Panc1 (cell line): ENCODE results near the gene CASTOR1. TPM values are rescaled to one million over a fixed set of nuclear protein-coding genes. Genes with fewer than 3 reads are reported as not detected.

ENCODE experiments used
- ATAC-seq: fragments of 200-7000 bp; cut with Tn5 transposase; 2 replicates; pipeline ENCODE4 v1.9.1; 2020; ENCODE audit warnings: mild to moderate bottlenecking, moderate library complexity
- BruUV-seq: library from RNA; stranded (reverse); fragments of 400-500 nt; replicated peaks from 2 replicates; lab custom pipeline; 2021; lab: Mats Ljungman, UMichigan
- CTCF ChIA-PET: fragments of 300-600 bp; sonication (Branson Sonifier 250); formaldehyde crosslinking; loops from one replicate; lab custom pipeline; 2022; ENCODE audit warnings: antibody characterized with exemption; lab: Charles Lee
- POLR2A ChIA-PET: fragments of 300-600 bp; sonication (Branson Sonifier 250); formaldehyde crosslinking; loops from one replicate; lab custom pipeline; 2022; ENCODE audit warnings: antibody characterized with exemption; lab: Charles Lee
- DNase-seq: peaks from one replicate; pipeline ENCODE4 v3.0.0-alpha.2; 2010; ENCODE audit warnings: low read depth, low spot score
- H3K27ac ChIP-seq: 2 replicates; pipeline ENCODE4 v1.5.1; 2011; ENCODE audit warnings: mild to moderate bottlenecking, low read length, inconsistent platforms
- H3K27me3 ChIP-seq: fragments of 200-500 bp; sonication (Bioruptor generic); 2 replicates; pipeline ENCODE4 v1.6.0; 2014; ENCODE audit warnings: low read length, inconsistent platforms; ENCODE audit not compliant: control insufficient read depth, insufficient read depth
- H3K36me3 ChIP-seq: fragments of 200-500 bp; sonication (Bioruptor generic); 2 replicates; pipeline ENCODE4 v1.5.1; 2014; ENCODE audit warnings: inconsistent platforms, mild to moderate bottlenecking, low read length, moderate library complexity; ENCODE audit not compliant: control insufficient read depth, insufficient read depth
- H3K4me1 ChIP-seq: 2 replicates; pipeline ENCODE4 v1.5.1; 2011; ENCODE audit warnings: inconsistent platforms, mild to moderate bottlenecking, low read length, moderate library complexity; ENCODE audit not compliant: control insufficient read depth, insufficient read depth
- H3K4me3 ChIP-seq, 2 experiments: 2 replicates each; pipeline ENCODE4 v1.5.1; 2011 to 2012; ENCODE audit warnings: low read depth in 2 of 2, low read length in 2 of 2, mild to moderate bottlenecking in 2 of 2, inconsistent platforms in 1 of 2, moderate library complexity in 1 of 2
- H3K9me3 ChIP-seq: fragments of 200-500 bp; sonication (Bioruptor generic); 2 replicates; pipeline ENCODE4 v1.5.1; 2014; ENCODE audit warnings: low read depth, mild to moderate bottlenecking, inconsistent platforms, low read length, moderate library complexity; ENCODE audit not compliant: control insufficient read depth, insufficient read depth
- POLR2AphosphoS5 ChIP-seq: IDR thresholded peaks from 2 replicates; pipeline ENCODE4 v1.6.1; 2012; ENCODE audit warnings: mild to moderate bottlenecking, low read depth, low read length, moderate library complexity
- SIN3A ChIP-seq: IDR thresholded peaks from 2 replicates; pipeline ENCODE4 v1.6.1; 2012; ENCODE audit warnings: low read depth, mild to moderate bottlenecking, low read length, moderate library complexity, borderline replicate concordance; ENCODE audit not compliant: insufficient read depth
- TCF7L2 ChIP-seq: IDR thresholded peaks from 2 replicates; pipeline ENCODE4 v1.6.1; 2011; ENCODE audit warnings: mild to moderate bottlenecking, low read depth, low read length, inconsistent platforms
- in situ Hi-C: cut with HindIII; loops from 2 replicates; pipeline ENCODE4 v1.10.0; 2016; ENCODE audit warnings: low sequenced_read_pairs, low pct_unique_long_range_greater_than_20kb
- intact Hi-C: fragments of 100-400 bp; cut with micrococcal nuclease; formaldehyde crosslinking; loops from one replicate; pipeline ENCODE4 v1.10.0; 2022; ENCODE audit not compliant: unreplicated experiment
- total RNA-seq: library from RNA; stranded (reverse); gene quantifications from one replicate; pipeline ENCODE4 v1.2.1, GENCODE V29; 2021; ENCODE audit not compliant: unreplicated experiment
- TF ChIP-seq, protein P1 (sequence below), 2 experiments: IDR thresholded peaks; 2 replicates each; pipeline ENCODE4 v1.6.1; 2011 to 2012; ENCODE audit warnings: low read depth in 2 of 2, control low read depth in 1 of 2, low read length in 1 of 2, mild to moderate bottlenecking in 1 of 2, moderate library complexity in 1 of 2; ENCODE audit not compliant: insufficient read depth in 1 of 2
- TF ChIP-seq, protein P2 (sequence below): fragments of 450-650 bp; IDR thresholded peaks from 2 replicates; pipeline ENCODE4 v1.5.1; 2017; ENCODE audit warnings: mild to moderate bottlenecking

CASTOR1 gene
- total RNA-seq, 1 experiment from 2014 or later: 6.7 TPM

DNA sequence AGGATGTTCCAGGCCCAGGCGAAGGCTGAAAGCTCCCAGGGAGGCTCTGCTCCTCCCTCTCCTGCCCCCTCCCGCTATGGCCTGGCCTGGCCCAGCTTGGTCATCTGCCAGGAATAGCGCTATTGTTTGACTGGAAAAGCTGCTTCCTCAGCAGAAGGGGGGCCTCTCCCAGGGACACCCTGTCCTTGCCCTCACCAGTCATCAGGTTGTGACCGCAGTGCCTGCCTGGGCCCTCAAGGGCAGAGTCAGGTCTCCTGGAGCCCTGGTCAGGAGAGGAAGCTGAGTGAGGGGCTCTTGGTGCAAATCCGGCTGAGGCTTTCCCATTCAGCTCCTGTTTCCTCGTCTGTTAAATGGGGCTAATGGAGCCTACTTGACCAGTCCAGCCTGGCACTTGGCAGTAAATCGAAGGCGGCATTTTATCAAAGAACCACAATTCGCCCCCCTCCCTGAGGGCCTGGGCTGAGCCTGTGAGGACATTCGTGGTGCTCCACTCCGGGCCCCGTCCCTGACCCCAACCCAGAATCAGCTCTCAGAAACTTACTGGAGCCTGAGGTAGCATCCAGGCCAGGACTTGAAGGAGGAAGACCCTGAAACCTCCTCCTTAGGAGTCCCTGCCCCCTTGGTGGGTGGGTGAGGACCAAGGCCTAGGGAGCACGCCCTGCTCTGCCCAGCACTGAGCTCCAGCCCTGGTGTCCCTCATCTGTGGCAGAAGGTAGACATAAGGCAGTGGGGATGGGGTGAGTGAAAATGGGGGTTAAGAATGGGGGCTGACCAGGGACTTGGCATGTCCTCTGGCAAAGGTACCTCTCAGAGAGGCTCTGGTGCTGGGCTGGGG is 2.0 kb upstream of the CASTOR1 start:
- peaks cover 25% of the 10 kb centered on the region for H3K4me1 ChIP-seq
- no peak for TF ChIP-seq SIN3A
- no peak for TF ChIP-seq TCF7L2
- TF ChIP-seq, protein P1, sequence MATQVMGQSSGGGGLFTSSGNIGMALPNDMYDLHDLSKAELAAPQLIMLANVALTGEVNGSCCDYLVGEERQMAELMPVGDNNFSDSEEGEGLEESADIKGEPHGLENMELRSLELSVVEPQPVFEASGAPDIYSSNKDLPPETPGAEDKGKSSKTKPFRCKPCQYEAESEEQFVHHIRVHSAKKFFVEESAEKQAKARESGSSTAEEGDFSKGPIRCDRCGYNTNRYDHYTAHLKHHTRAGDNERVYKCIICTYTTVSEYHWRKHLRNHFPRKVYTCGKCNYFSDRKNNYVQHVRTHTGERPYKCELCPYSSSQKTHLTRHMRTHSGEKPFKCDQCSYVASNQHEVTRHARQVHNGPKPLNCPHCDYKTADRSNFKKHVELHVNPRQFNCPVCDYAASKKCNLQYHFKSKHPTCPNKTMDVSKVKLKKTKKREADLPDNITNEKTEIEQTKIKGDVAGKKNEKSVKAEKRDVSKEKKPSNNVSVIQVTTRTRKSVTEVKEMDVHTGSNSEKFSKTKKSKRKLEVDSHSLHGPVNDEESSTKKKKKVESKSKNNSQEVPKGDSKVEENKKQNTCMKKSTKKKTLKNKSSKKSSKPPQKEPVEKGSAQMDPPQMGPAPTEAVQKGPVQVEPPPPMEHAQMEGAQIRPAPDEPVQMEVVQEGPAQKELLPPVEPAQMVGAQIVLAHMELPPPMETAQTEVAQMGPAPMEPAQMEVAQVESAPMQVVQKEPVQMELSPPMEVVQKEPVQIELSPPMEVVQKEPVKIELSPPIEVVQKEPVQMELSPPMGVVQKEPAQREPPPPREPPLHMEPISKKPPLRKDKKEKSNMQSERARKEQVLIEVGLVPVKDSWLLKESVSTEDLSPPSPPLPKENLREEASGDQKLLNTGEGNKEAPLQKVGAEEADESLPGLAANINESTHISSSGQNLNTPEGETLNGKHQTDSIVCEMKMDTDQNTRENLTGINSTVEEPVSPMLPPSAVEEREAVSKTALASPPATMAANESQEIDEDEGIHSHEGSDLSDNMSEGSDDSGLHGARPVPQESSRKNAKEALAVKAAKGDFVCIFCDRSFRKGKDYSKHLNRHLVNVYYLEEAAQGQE (IDR thresholded peaks at IDR 0.05; ENCODE audit: insufficient read depth in 1 of 2, low read depth in 2 of 2, low read length in 1 of 2): no peak
- POLR2A ChIA-PET: no interaction called here
- in situ Hi-C loops: no loop called here
- no peak overlapping the region for H3K4me3 ChIP-seq
- no peaks in the 10 kb centered on the region; the same call in 1 of the 2 replicates for H3K36me3 ChIP-seq
- intact Hi-C loops: no loop called here
- no peaks in the 10 kb centered on the region for H3K9me3 ChIP-seq
- BruUV-seq: no TSS peak
- DNase-seq (no peak), ATAC-seq (no peak)
- no peaks in the 10 kb centered on the region for H3K27me3 ChIP-seq
- CTCF ChIA-PET: interaction anchor here (0.6 kb wide), 1 partner anchor 92 kb away, joined by 3 read pairs; no protein-coding TSS in a partner anchor
- no peak overlapping the region for H3K27ac ChIP-seq

DNA sequence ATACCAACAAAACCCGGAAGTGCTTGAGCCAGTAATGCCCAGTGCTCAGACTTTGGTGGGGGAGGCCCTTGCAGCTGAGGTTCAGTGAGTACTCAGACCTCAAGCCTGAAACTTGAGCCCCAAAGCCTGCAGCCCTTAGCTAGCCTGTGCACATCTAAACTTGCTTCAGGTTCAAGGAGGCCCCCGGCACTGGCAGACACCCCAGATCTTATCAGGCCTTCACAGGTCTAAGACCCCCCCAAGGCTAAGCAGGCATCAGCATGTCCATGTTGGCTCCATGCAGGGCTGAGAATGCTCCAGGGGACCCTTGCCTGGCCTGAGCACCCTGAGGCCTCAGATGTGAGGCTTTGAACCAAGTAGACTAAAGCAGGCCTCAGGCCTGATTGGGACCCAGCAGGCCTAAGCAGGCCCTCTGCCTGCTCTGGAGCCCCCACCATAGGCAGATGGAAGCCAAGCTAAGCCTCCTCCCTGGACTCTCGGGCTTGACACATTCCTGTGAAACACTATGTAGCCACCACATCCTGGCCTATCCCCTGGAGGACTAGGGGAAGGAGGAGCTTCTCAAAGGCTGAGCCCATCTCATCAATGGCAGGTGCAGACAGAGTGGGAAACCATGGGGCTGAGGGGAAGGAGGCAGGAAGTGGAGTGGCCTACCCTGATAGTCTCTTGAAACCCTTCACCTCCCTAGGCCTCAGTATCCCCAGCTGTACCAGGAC is 1.2 kb upstream of the CASTOR1 start:
- H3K4me1 ChIP-seq: peaks cover 25% of the 10 kb centered on the region
- ATAC-seq (no peak), DNase-seq (no peak)
- CTCF ChIA-PET: interaction anchor here (0.6 kb wide), 1 partner anchor 93 kb away, joined by 3 read pairs; no protein-coding TSS in a partner anchor
- intact Hi-C loops (no loop called here), in situ Hi-C loops (no loop called here)
- H3K4me3 ChIP-seq: peak overlapping the region in 1 of 2 experiments; percentile 48; a peak in 1 of 4 replicates
- peak overlapping the region; percentile 44; the same call in 1 of the 2 replicates for H3K27ac ChIP-seq
- BruUV-seq: no TSS peak
- TF ChIP-seq POLR2AphosphoS5: no peak; the same call in 1 of the 2 replicates
- TF ChIP-seq TCF7L2: no peak
- TF ChIP-seq, protein P2, sequence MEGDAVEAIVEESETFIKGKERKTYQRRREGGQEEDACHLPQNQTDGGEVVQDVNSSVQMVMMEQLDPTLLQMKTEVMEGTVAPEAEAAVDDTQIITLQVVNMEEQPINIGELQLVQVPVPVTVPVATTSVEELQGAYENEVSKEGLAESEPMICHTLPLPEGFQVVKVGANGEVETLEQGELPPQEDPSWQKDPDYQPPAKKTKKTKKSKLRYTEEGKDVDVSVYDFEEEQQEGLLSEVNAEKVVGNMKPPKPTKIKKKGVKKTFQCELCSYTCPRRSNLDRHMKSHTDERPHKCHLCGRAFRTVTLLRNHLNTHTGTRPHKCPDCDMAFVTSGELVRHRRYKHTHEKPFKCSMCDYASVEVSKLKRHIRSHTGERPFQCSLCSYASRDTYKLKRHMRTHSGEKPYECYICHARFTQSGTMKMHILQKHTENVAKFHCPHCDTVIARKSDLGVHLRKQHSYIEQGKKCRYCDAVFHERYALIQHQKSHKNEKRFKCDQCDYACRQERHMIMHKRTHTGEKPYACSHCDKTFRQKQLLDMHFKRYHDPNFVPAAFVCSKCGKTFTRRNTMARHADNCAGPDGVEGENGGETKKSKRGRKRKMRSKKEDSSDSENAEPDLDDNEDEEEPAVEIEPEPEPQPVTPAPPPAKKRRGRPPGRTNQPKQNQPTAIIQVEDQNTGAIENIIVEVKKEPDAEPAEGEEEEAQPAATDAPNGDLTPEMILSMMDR: no peak
- TF ChIP-seq SIN3A: no peak
- TF ChIP-seq, protein P1 (IDR thresholded peaks at IDR 0.05; ENCODE audit: insufficient read depth in 1 of 2, low read depth in 2 of 2, low read length in 1 of 2): no peak
- no peaks in the 10 kb centered on the region for H3K9me3 ChIP-seq
- no peaks in the 10 kb centered on the region for H3K27me3 ChIP-seq
- H3K36me3 ChIP-seq: no peaks in the 10 kb centered on the region; the same call in 1 of the 2 replicates
- POLR2A ChIA-PET: interaction anchor here (0.6 kb wide), 1 partner anchor 45 kb away, joined by 8 read pairs; no protein-coding TSS in a partner anchor
